ENCODE measurements around the gene ACOT11. TPM values are rescaled to one million over a fixed set of nuclear protein-coding genes. Genes with fewer than 3 reads are reported as not detected.
"Not testable (repeated sequence)": the region's sequence is repeated elsewhere in the genome, so short reads cannot be mapped to it uniquely, and the experiment has no call there.

ACOT11 gene
- polyA plus RNA-seq, 1 donor (not counting 4 experiments of a cell fraction or from before 2014, with no cell fraction given), result 3.4 TPM

- Histone ChIP-seq H3K4me1 (ENCODE audit: control insufficient read depth, extremely low read depth, insufficient read depth, low read length) (peaks cover 10% of the 10 kb centered on the region), H2AFZ (ENCODE audit: control insufficient read depth, low read length) (no peak overlapping the region), H3K27me3 (ENCODE audit: control insufficient read depth, extremely low read depth, insufficient read depth, low read length) (no peaks in the 10 kb centered on the region), H3K9me3 (ENCODE audit: control insufficient read depth, low read depth, low read length) (no peaks in the 10 kb centered on the region), H3K4me3 (ENCODE audit: control insufficient read depth in 2 of 3, extremely low read depth in 1 of 3, insufficient read depth in 2 of 3, low read depth in 1 of 3, low read length in 3 of 3) (no peak overlapping the region), H3K9me1 (ENCODE audit: control insufficient read depth, extremely low read depth, insufficient read depth, low read length) (no peaks in the 10 kb centered on the region), H3K36me3 (ENCODE audit: control insufficient read depth in 2 of 2, extremely low read depth in 1 of 2, insufficient read depth in 2 of 2, low read length in 2 of 2) (no peaks in the 10 kb centered on the region), H3K9ac (ENCODE audit: control insufficient read depth, extremely low read depth, insufficient read depth, low read length) (no peak overlapping the region), H3K27ac (ENCODE audit: control insufficient read depth, insufficient read depth, low read length) (no peak overlapping the region), H3K79me2 (ENCODE audit: control insufficient read depth, insufficient read depth, low read length) (no peaks in the 10 kb centered on the region), H4K20me1 (ENCODE audit: control insufficient read depth, extremely low read depth, insufficient read depth, low read length) (no peaks in the 10 kb centered on the region), H3K4me2 (ENCODE audit: control insufficient read depth, extremely low read depth, insufficient read depth, low read depth, low read length) (no peak overlapping the region)
- dilution Hi-C loops (cut with MboI; ENCODE audit: extremely low pct_ligation_motif_present, low sequenced_read_pairs), result no loop called here
- DNase-seq (ENCODE audit: low read depth, low spot score) (no peak), FAIRE-seq (no peak)
- TF ChIP-seq CTCF (optimal IDR thresholded peaks at IDR 0.05 in 1 of 3, IDR thresholded peaks at IDR 0.05 in 1 of 3, conservative IDR thresholded peaks at IDR 0.05 in 1 of 3; ENCODE audit: extremely low read depth in 1 of 3, insufficient read depth in 2 of 3, low read length in 3 of 3) (no peak), EZH2 (IDR thresholded peaks at IDR 0.05; ENCODE audit: low read length) (no peak)
Observed at GRCh38 chr1:54520631-54521321, 27.3 kb upstream of the ACOT11 start.

GRCh38 chr1:54526565-54526964, 21.5 kb upstream of the ACOT11 start:
- H3K27ac ChIP-seq (ENCODE audit: control insufficient read depth, insufficient read depth, low read length); H3K27me3 ChIP-seq (ENCODE audit: control insufficient read depth, extremely low read depth, insufficient read depth, low read length); H3K79me2 ChIP-seq (ENCODE audit: control insufficient read depth, insufficient read depth, low read length); FAIRE-seq; H3K4me3 ChIP-seq (ENCODE audit: control insufficient read depth in 2 of 3, extremely low read depth in 1 of 3, insufficient read depth in 2 of 3, low read depth in 1 of 3, low read length in 3 of 3); H3K9me3 ChIP-seq (ENCODE audit: control insufficient read depth, low read depth, low read length); H4K20me1 ChIP-seq (ENCODE audit: control insufficient read depth, extremely low read depth, insufficient read depth, low read length); DNase-seq (ENCODE audit: low read depth, low spot score); H3K36me3 ChIP-seq (ENCODE audit: control insufficient read depth in 2 of 2, extremely low read depth in 1 of 2, insufficient read depth in 2 of 2, low read length in 2 of 2); dilution Hi-C loops (cut with MboI; ENCODE audit: extremely low pct_ligation_motif_present, low sequenced_read_pairs); H3K9ac ChIP-seq (ENCODE audit: control insufficient read depth, extremely low read depth, insufficient read depth, low read length); H3K9me1 ChIP-seq (ENCODE audit: control insufficient read depth, extremely low read depth, insufficient read depth, low read length); H2AFZ ChIP-seq (ENCODE audit: control insufficient read depth, low read length); H3K4me1 ChIP-seq (ENCODE audit: control insufficient read depth, extremely low read depth, insufficient read depth, low read length); H3K4me2 ChIP-seq (ENCODE audit: control insufficient read depth, extremely low read depth, insufficient read depth, low read depth, low read length): not testable (repeated sequence)

- H3K4me1 ChIP-seq (ENCODE audit: control insufficient read depth, extremely low read depth, insufficient read depth, low read length), result peaks cover 5% of the 10 kb centered on the region
- H3K4me2 ChIP-seq (ENCODE audit: control insufficient read depth, extremely low read depth, insufficient read depth, low read depth, low read length), result no peak overlapping the region
- DNase-seq (ENCODE audit: low read depth, low spot score) (no peak), FAIRE-seq (peak; percentile 89)
- no peaks in the 10 kb centered on the region for H3K36me3 ChIP-seq (ENCODE audit: control insufficient read depth in 2 of 2, extremely low read depth in 1 of 2, insufficient read depth in 2 of 2, low read length in 2 of 2)
- no peaks in the 10 kb centered on the region for H3K9me1 ChIP-seq (ENCODE audit: control insufficient read depth, extremely low read depth, insufficient read depth, low read length)
- H3K9ac ChIP-seq (ENCODE audit: control insufficient read depth, extremely low read depth, insufficient read depth, low read length), result no peak overlapping the region
- H3K27me3 ChIP-seq (ENCODE audit: control insufficient read depth, extremely low read depth, insufficient read depth, low read length), result no peaks in the 10 kb centered on the region
- TF ChIP-seq EZH2 (IDR thresholded peaks at IDR 0.05; ENCODE audit: low read length) (no peak), CTCF (optimal IDR thresholded peaks at IDR 0.05 in 1 of 3, IDR thresholded peaks at IDR 0.05 in 1 of 3, conservative IDR thresholded peaks at IDR 0.05 in 1 of 3; ENCODE audit: extremely low read depth in 1 of 3, insufficient read depth in 2 of 3, low read length in 3 of 3) (no peak)
- H3K4me3 ChIP-seq (ENCODE audit: control insufficient read depth in 2 of 3, extremely low read depth in 1 of 3, insufficient read depth in 2 of 3, low read depth in 1 of 3, low read length in 3 of 3), result no peak overlapping the region
- no peaks in the 10 kb centered on the region for H3K79me2 ChIP-seq (ENCODE audit: control insufficient read depth, insufficient read depth, low read length)
- H2AFZ ChIP-seq (ENCODE audit: control insufficient read depth, low read length), result peak overlapping the region; percentile 85
- dilution Hi-C loops (cut with MboI; ENCODE audit: extremely low pct_ligation_motif_present, low sequenced_read_pairs), result no loop called here
- no peaks in the 10 kb centered on the region for H4K20me1 ChIP-seq (ENCODE audit: control insufficient read depth, extremely low read depth, insufficient read depth, low read length)
- no peak overlapping the region for H3K27ac ChIP-seq (ENCODE audit: control insufficient read depth, insufficient read depth, low read length)
- H3K9me3 ChIP-seq (ENCODE audit: control insufficient read depth, low read depth, low read length), result no peaks in the 10 kb centered on the region
Observed at GRCh38 chr1:54528613-54529012, 19.4 kb upstream of the ACOT11 start.
